ENCODE data around the gene FBXO9.

- TF ChIP-seq SIN3A (IDR thresholded peaks at IDR 0.05; ENCODE audit: borderline replicate concordance, insufficient read depth, low read length) (no peak), TAF1 (IDR thresholded peaks at IDR 0.05; ENCODE audit: borderline replicate concordance, insufficient read depth, low read length) (no peak)
Observed at GRCh38 chr6:53125276-53125675, 60.1 kb downstream of the FBXO9 start.

Measured in PFSK-1 (cell line).